GM12878 (cell line): ENCODE results near the gene SOD2. TPM values are rescaled to one million over a fixed set of nuclear protein-coding genes. Genes with fewer than 3 reads are reported as not detected.
"Not testable (repeated sequence)": the region's sequence is repeated elsewhere in the genome, so short reads cannot be mapped to it uniquely, and the experiment has no call there.

Experiments used
- ATAC-seq: fragments of 200-7000 bp; cut with Tn5 transposase; 3 replicates; pipeline ENCODE4 v1.9.1; 2020; ENCODE audit warnings: mild to moderate bottlenecking, moderate library complexity
- BruUV-seq: library from RNA; stranded (reverse); fragments of 400-500 nt; replicated peaks from 2 replicates; lab custom pipeline; 2021; lab: Mats Ljungman, UMichigan
- CTCF ChIA-PET: fragments of 300-600 bp; sonication (Branson Sonifier 250); formaldehyde crosslinking; extraction: SDS; loops from one replicate; lab custom pipeline; 2021; ENCODE audit warnings: inconsistent platforms; lab: Yijun Ruan, JAX
- POLR2A ChIA-PET: fragments of 350-600 bp; formaldehyde crosslinking; extraction: SDS; loops from one replicate; lab custom pipeline; 2021; ENCODE audit warnings: inconsistent platforms; lab: Charles Lee
- RAD21 ChIA-PET: fragments of 300-600 bp; sonication (Branson Sonifier 250); formaldehyde crosslinking; loops from one replicate; lab custom pipeline; 2023; ENCODE audit warnings: antibody characterized with exemption; ENCODE audit not compliant: unreplicated experiment; lab: Charles Lee
- SMC1A ChIA-PET: fragments of 300-600 bp; sonication (Branson Sonifier 250); formaldehyde crosslinking; loops from one replicate; lab custom pipeline; 2023; ENCODE audit not compliant: unreplicated experiment, uncharacterized antibody; lab: Charles Lee
- DNase-seq: peaks from one replicate; pipeline ENCODE4 v3.0.0-alpha.2; 2011; ENCODE audit warnings: low read depth, low spot score
- FAIRE-seq: peaks from 3 replicates; lab custom pipeline; 2011; peaks lifted over from hg19 to GRCh38; lab: Jason Lieb, UNC
- H2AFZ ChIP-seq: 2 replicates; pipeline ENCODE4 v1.6.0; 2011; ENCODE audit warnings: low read depth, low read length, control low read depth; ENCODE audit not compliant: control insufficient read depth
- H3K27ac ChIP-seq: 2 replicates; pipeline ENCODE4 v1.5.1; 2011; ENCODE audit warnings: control low read depth; ENCODE audit not compliant: control insufficient read depth, insufficient read depth
- H3K27me3 ChIP-seq, 2 experiments: replicated peaks in 1 of 2; 2 replicates each; pipeline versions ENCODE4 v1.6.0 to v1.6.1; 2011; ENCODE audit warnings: low read length in 1 of 2; ENCODE audit not compliant: control insufficient read depth in 2 of 2, insufficient read depth in 2 of 2
- H3K36me3 ChIP-seq, 2 experiments: 2 replicates each; pipeline ENCODE4 v1.5.1; 2011; ENCODE audit warnings: low read length in 1 of 2; ENCODE audit not compliant: control insufficient read depth in 2 of 2, insufficient read depth in 2 of 2
- H3K4me1 ChIP-seq: 2 replicates; pipeline ENCODE4 v1.6.1; 2011; ENCODE audit warnings: mild to moderate bottlenecking, low read length, moderate library complexity, mixed read lengths; ENCODE audit not compliant: control insufficient read depth, insufficient read depth
- H3K4me2 ChIP-seq: 2 replicates; pipeline ENCODE4 v1.6.0; 2011; ENCODE audit warnings: control low read depth; ENCODE audit not compliant: control insufficient read depth, insufficient read depth
- H3K4me3 ChIP-seq: fragments of 200-600 bp; sonication (generic); 2 replicates; pipeline ENCODE4 v1.5.1; 2016
- H3K79me2 ChIP-seq: 2 replicates; pipeline ENCODE4 v1.6.0; 2011; ENCODE audit warnings: low read length; ENCODE audit not compliant: control insufficient read depth, insufficient read depth
- H3K9ac ChIP-seq: 2 replicates; pipeline ENCODE4 v1.8.0; 2011; ENCODE audit warnings: low read length, control low read depth, mixed read lengths; ENCODE audit not compliant: control insufficient read depth, insufficient read depth
- H3K9me3 ChIP-seq: replicated peaks from 3 replicates; pipeline ENCODE4 v1.5.1; 2011; ENCODE audit warnings: mild to moderate bottlenecking, low read length; ENCODE audit not compliant: control insufficient read depth, insufficient read depth
- H4K20me1 ChIP-seq: 2 replicates; pipeline ENCODE4 v1.6.0; 2011; ENCODE audit not compliant: control insufficient read depth, insufficient read depth
- CREB1 ChIP-seq: IDR thresholded peaks from 2 replicates; pipeline ENCODE4 v1.6.1; 2012; ENCODE audit warnings: low read depth, mild to moderate bottlenecking, inconsistent platforms
- EZH2 ChIP-seq: IDR thresholded peaks from 2 replicates; pipeline ENCODE4 v1.6.1; 2012; ENCODE audit warnings: low read depth, mild to moderate bottlenecking, control low read depth, inconsistent platforms, low read length, borderline replicate concordance; ENCODE audit not compliant: control insufficient read depth
- HDGF ChIP-seq: fragments of 450-650 bp; IDR thresholded peaks from 2 replicates; pipeline ENCODE4 v1.6.1; 2016; ENCODE audit warnings: antibody characterized with exemption
- LARP7 ChIP-seq: fragments of 450-650 bp; IDR thresholded peaks from 2 replicates; pipeline ENCODE4 v1.6.1; 2017; ENCODE audit warnings: mild to moderate bottlenecking
- MEF2A ChIP-seq: IDR thresholded peaks from 2 replicates; pipeline ENCODE4 v1.6.1; 2011; ENCODE audit warnings: low read depth, mild to moderate bottlenecking, low read length, moderate library complexity; ENCODE audit not compliant: insufficient read depth
- MYB ChIP-seq: fragments of 150-350 bp; IDR thresholded peaks from 2 replicates; pipeline ENCODE4 v1.6.1; 2014; ENCODE audit warnings: mild to moderate bottlenecking, low read depth, low read length, borderline replicate concordance
- PML ChIP-seq: IDR thresholded peaks from 2 replicates; pipeline ENCODE4 v1.6.1; 2012; ENCODE audit warnings: low read length, inconsistent platforms
- STAT1 ChIP-seq: fragments of 450-650 bp; conservative IDR thresholded peaks from 2 replicates; pipeline ENCODE4 v1.6.1; 2014; ENCODE audit warnings: antibody characterized with exemption, mild to moderate bottlenecking
- ZNF217 ChIP-seq: fragments of 450-650 bp; IDR thresholded peaks from 2 replicates; pipeline ENCODE4 v1.6.1; 2017; ENCODE audit warnings: antibody characterized with exemption, mild to moderate bottlenecking
- ZNF622 ChIP-seq: fragments of 450-650 bp; IDR thresholded peaks from 2 replicates; pipeline ENCODE4 v1.6.1; 2017; ENCODE audit warnings: mild to moderate bottlenecking, inconsistent platforms
- WGBS: methylation state at CpG from one replicate; pipeline ENCODE4 v1.1.6; 2016; ENCODE audit warnings: low lambda C conversion rate; ENCODE audit not compliant: insufficient replicate concordance, insufficient coverage; ENCODE audit errors: missing lambda C conversion rate; 5-methylcytosine and 5-hydroxymethylcytosine counted together
- in situ Hi-C: fragments of 300-500 bp; cut with MboI; formaldehyde crosslinking; loops from 9 replicates; pipeline ENCODE4 v1.14.3; 2018; ENCODE audit warnings: mixed read lengths
- intact Hi-C: fragments of 100-400 bp; cut with micrococcal nuclease; formaldehyde crosslinking; loops from one replicate; pipeline ENCODE4 v1.14.2; 2022; ENCODE audit not compliant: unreplicated experiment
- polyA plus RNA-seq, 11 experiments: library from polyadenylated mRNA; depleted of rRNA in 4 of 11; unstranded in 6 of 11; stranded (reverse) in 5 of 11; fragments of >200 nt; fragmentation: Nextera tagmentation in 4 of 11; fragmentation: Illumina TruSeq in 1 of 11; extraction: Ambion mirVana in 4 of 11; extraction: Trizol in 1 of 11; gene quantifications; 1 replicate in 1 of 11; 2 replicates in 10 of 11; pipeline versions ENCODE4 v1.2.1 to v1.2.3, GENCODE V29; 2011 to 2016; ENCODE audit warnings: inconsistent platforms in 2 of 11, missing spikeins in 2 of 11, low read depth in 1 of 11
- total RNA-seq, 4 experiments: library from RNA; depleted of rRNA in 3 of 4; stranded (reverse); fragments of >200 nt in 3 of 4; fragmentation: Illumina TruSeq in 1 of 4; extraction: Trizol in 1 of 4; gene quantifications; 2 replicates each; pipeline versions ENCODE4 v1.2.1 to v1.2.3, GENCODE V29; 2013 to 2021
- TF ChIP-seq, protein P1 (sequence below): fragments of 450-650 bp; IDR thresholded peaks from 2 replicates; pipeline ENCODE4 v1.6.1; 2018; ENCODE audit warnings: borderline replicate concordance, mild to moderate bottlenecking; ENCODE audit not compliant: partially characterized antibody
- TF ChIP-seq, protein P2 (sequence below): fragments of 150-350 bp; IDR thresholded peaks from 2 replicates; pipeline ENCODE4 v1.6.1; 2014; ENCODE audit warnings: mild to moderate bottlenecking, low read depth, low read length

SOD2 gene
- total and polyA plus RNA-seq, 10 of the 15 experiments (the other 5 are each of a cell fraction or from before 2014, with no cell fraction given) = 12.1 to 55.8 (median 39.1) TPM

DNA sequence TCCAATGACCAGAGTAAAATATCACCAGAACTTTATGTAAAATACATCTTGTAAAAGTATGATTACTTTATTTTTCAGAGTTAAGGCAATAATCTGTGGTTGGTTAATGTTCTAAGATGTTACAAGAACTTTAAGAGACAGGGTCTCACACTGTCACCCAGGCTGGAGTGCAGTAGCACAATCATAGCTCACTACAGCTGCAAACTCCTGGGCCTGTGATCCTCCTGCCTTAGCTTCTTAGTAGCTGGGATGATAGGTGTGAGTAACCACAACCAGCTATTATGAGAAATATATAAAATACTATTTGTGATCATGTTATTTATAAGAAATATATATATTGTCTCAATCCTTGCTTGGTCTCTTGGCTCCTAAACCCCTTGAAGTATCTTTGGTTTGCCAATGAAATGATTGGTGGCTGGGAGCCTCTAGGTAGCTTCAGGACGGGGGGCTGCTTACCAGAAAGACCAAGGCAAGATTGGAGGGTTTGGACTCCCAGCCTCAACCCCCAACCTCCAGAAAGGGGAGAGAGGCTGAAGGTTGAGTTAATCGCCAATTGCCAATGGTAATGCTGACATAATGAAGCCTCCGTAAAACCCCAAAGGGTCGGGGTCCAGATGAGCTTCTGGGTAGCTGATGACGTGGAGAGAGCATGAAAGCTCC is 15.4 kb downstream of the SOD2 start (continued):
- TF ChIP-seq, protein P1, sequence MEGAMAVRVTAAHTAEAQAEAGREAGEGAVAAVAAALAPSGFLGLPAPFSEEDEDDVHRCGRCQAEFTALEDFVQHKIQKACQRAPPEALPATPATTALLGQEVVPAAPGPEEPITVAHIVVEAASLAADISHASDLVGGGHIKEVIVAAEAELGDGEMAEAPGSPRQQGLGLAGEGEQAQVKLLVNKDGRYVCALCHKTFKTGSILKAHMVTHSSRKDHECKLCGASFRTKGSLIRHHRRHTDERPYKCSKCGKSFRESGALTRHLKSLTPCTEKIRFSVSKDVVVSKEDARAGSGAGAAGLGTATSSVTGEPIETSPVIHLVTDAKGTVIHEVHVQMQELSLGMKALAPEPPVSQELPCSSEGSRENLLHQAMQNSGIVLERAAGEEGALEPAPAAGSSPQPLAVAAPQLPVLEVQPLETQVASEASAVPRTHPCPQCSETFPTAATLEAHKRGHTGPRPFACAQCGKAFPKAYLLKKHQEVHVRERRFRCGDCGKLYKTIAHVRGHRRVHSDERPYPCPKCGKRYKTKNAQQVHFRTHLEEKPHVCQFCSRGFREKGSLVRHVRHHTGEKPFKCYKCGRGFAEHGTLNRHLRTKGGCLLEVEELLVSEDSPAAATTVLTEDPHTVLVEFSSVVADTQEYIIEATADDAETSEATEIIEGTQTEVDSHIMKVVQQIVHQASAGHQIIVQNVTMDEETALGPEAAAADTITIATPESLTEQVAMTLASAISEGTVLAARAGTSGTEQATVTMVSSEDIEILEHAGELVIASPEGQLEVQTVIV = no peak
- TF ChIP-seq PML (no peak), EZH2 (no peak), ZNF622 (no peak), HDGF (no peak), STAT1 (no peak)

DNA sequence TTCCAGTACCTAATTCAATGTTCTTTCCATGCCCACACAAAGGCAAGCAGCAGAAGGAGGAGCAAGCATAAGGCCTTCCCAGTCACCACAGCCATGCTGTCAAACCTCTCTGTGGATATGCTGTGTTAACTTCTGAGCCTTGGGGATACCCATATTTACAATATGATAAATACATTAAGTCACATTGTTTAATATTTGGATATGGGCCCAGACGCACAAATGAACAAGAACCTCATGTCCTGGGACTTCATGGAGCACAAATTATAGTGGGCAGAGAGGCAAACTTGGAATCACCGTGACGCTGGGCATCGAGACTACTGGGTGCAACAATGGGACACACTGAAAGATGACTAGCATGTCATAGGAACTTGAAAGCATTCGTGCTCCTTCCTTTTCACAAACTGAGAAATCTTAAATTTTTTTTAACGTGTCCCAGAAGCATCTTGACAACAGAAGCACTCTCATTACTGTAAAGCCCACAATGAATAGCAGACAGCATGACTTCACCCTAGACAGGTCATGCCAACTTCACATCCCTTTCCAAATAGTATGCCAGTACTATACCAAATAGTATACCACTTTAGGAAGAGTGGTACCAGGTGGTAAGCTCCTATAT is 16.0 kb downstream of the SOD2 start:
- RAD21 ChIA-PET = interaction anchor here (0.6 kb wide), 1 partner anchor 1999 kb away, joined by 3 read pairs; no protein-coding TSS in a partner anchor
- SMC1A ChIA-PET = interaction anchor here (1.1 kb wide), 1 partner anchor 12 kb away, joined by 3 read pairs; no protein-coding TSS in a partner anchor

DNA sequence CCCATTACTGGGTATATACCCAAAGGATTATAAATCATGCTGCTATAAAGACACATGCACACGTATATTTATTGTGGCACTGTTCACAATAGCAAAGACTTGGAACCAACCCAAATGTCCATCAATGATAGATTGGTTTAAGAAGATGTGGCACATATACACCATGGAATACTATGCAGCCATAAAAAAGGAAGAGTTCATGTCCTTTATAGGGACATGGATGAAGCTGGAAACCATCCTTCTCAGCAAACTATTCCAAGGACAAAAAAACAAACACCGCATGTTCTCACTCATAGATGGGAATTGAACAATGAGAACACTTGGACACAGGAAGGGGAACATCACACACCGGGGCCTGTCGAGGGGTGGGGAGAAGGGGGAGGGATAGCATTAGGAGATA is 16.8 kb downstream of the SOD2 start:
- POLR2A ChIA-PET, in situ Hi-C loops, CTCF ChIA-PET, FAIRE-seq, intact Hi-C loops, BruUV-seq, H3K4me3 ChIP-seq, RAD21 ChIA-PET, SMC1A ChIA-PET, DNase-seq, H3K4me2 ChIP-seq, H4K20me1 ChIP-seq, H3K9me3 ChIP-seq, H3K79me2 ChIP-seq, H3K36me3 ChIP-seq, H3K4me1 ChIP-seq, ATAC-seq, H3K9ac ChIP-seq, H2AFZ ChIP-seq, H3K27ac ChIP-seq, H3K27me3 ChIP-seq: not testable (repeated sequence)
- 100% methylated on average over 3 of the region's 4 CpGs for WGBS

More for the DNA sequence above, 16.0 kb downstream of the SOD2 start:
- Histone ChIP-seq H3K9ac (no peak overlapping the region), H4K20me1 (no peaks in the 10 kb centered on the region), H3K27ac (no peak overlapping the region), H3K4me3 (no peak overlapping the region), H3K9me3 (no peaks in the 10 kb centered on the region), H3K27me3 (no peaks in the 10 kb centered on the region), H3K4me1 (no peaks in the 10 kb centered on the region), H2AFZ (no peak overlapping the region), H3K36me3 (peaks cover 0 to 8% of the 10 kb centered on the region in 2 experiments; a peak in 2 of 4 replicates), H3K79me2 (no peaks in the 10 kb centered on the region), H3K4me2 (no peak overlapping the region)
- WGBS = 98% methylated on average over 6 of the region's 6 CpGs
- TF ChIP-seq CREB1 (no peak), MYB (no peak), MEF2A (no peak), ZNF217 (no peak), LARP7 (no peak)
- TF ChIP-seq, protein P2, sequence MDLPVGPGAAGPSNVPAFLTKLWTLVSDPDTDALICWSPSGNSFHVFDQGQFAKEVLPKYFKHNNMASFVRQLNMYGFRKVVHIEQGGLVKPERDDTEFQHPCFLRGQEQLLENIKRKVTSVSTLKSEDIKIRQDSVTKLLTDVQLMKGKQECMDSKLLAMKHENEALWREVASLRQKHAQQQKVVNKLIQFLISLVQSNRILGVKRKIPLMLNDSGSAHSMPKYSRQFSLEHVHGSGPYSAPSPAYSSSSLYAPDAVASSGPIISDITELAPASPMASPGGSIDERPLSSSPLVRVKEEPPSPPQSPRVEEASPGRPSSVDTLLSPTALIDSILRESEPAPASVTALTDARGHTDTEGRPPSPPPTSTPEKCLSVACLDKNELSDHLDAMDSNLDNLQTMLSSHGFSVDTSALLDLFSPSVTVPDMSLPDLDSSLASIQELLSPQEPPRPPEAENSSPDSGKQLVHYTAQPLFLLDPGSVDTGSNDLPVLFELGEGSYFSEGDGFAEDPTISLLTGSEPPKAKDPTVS = no peak
- in situ Hi-C loops = no loop called here
- FAIRE-seq = no peak
- CTCF ChIA-PET = no interaction called here
- POLR2A ChIA-PET = no interaction called here
- no TSS peak for BruUV-seq
- no peak for ATAC-seq
- DNase-seq = no peak
- intact Hi-C loops = no loop called here
